HG02588 (cell line): ENCODE results near the gene ZNF621.
"Not testable (repeated sequence)": the region's sequence is repeated elsewhere in the genome, so short reads cannot be mapped to it uniquely, and the experiment has no call there.

Experiments
- ATAC-seq: cut with Tn5 transposase; IDR thresholded peaks from one replicate; pipeline ENCODE4 v1.9.1; 2021; ENCODE audit warnings: mild to moderate bottlenecking, moderate library complexity; ENCODE audit not compliant: unreplicated experiment

ZNF621 gene

GRCh38 chr3:40534283-40534682 lies 9.5 kb downstream of the ZNF621 start:
- ATAC-seq: no peak

GRCh38 chr3:40546816-40547215 lies 22.1 kb downstream of the ZNF621 start:
- no peak for ATAC-seq

- no peak for ATAC-seq
Measured at GRCh38 chr3:40550167-40550566, 25.4 kb downstream of the ZNF621 start.

- ATAC-seq: no peak
Measured at GRCh38 chr3:40557575-40558161, 32.9 kb downstream of the ZNF621 start.

- not testable (repeated sequence) for ATAC-seq
Measured at GRCh38 chr3:40562482-40562881, 37.7 kb downstream of the ZNF621 start.

- ATAC-seq: not testable (repeated sequence)
Measured at GRCh38 chr3:40565629-40566028, 40.9 kb downstream of the ZNF621 start.

- ATAC-seq: no peak
Measured at GRCh38 chr3:40566694-40567093, 41.9 kb downstream of the ZNF621 start.

GRCh38 chr3:40572588-40572987 lies 47.8 kb downstream of the ZNF621 start:
- no peak for ATAC-seq

- no peak for ATAC-seq
Measured at GRCh38 chr3:40574050-40574449, 49.3 kb downstream of the ZNF621 start.

- ATAC-seq: no peak
Measured at GRCh38 chr3:40574661-40575060, 49.9 kb downstream of the ZNF621 start.

- no peak for ATAC-seq
Measured at GRCh38 chr3:40576396-40576795, 51.6 kb downstream of the ZNF621 start.

GRCh38 chr3:40580494-40581091 lies 55.8 kb downstream of the ZNF621 start:
- peak; percentile 52 for ATAC-seq

- no peak for ATAC-seq
Measured at GRCh38 chr3:40581166-40581565, 56.4 kb downstream of the ZNF621 start.

- no peak for ATAC-seq
Measured at GRCh38 chr3:40582401-40583027, 57.8 kb downstream of the ZNF621 start.

- no peak for ATAC-seq
Measured at GRCh38 chr3:40583691-40584090, 58.9 kb downstream of the ZNF621 start.

GRCh38 chr3:40584625-40585189 lies 59.9 kb downstream of the ZNF621 start:
- ATAC-seq: peak; percentile 61

GRCh38 chr3:40585381-40586016 lies 60.7 kb downstream of the ZNF621 start:
- no peak for ATAC-seq

GRCh38 chr3:40586901-40587300 lies 62.1 kb downstream of the ZNF621 start:
- no peak for ATAC-seq

GRCh38 chr3:40588406-40588805 lies 63.6 kb downstream of the ZNF621 start:
- ATAC-seq: no peak
